Suprapubic skin (tissue), 4 donors: Measurements from ENCODE around the gene KCTD21. TPM values are rescaled to one million over a fixed set of nuclear protein-coding genes. Genes with fewer than 3 reads are reported as not detected.

ENCODE experiments used
- DNase-seq, 2 donors: peaks; one replicate each; pipeline ENCODE4 v3.0.0-alpha.2; 2019; ENCODE audit warnings: low spot score in 2 of 2
- H3K27ac ChIP-seq: fragments of 200-600 bp; sonication (generic); one replicate; pipeline ENCODE4 v1.5.1; 2019
- H3K27me3 ChIP-seq: fragments of 200-600 bp; sonication (generic); one replicate; pipeline ENCODE4 v1.5.1; 2019
- H3K36me3 ChIP-seq: fragments of 200-600 bp; sonication (generic); one replicate; pipeline ENCODE4 v1.5.1; 2019
- H3K4me1 ChIP-seq: fragments of 200-600 bp; sonication (generic); one replicate; pipeline ENCODE4 v1.5.1; 2019
- H3K4me3 ChIP-seq: fragments of 200-600 bp; sonication (generic); one replicate; pipeline ENCODE4 v1.5.1; 2019; ENCODE audit warnings: mild to moderate bottlenecking
- H3K9me3 ChIP-seq: fragments of 200-600 bp; sonication (generic); one replicate; pipeline ENCODE4 v1.5.1; 2019
- EP300 ChIP-seq: sonication (generic); formaldehyde crosslinking; IDR thresholded peaks from one replicate; pipeline ENCODE4 v1.6.1; 2017; ENCODE audit warnings: antibody characterized with exemption
- POLR2A ChIP-seq, 2 donors: fragments of 450-650 bp; IDR thresholded peaks; one replicate each; pipeline ENCODE4 v1.6.1; 2017; ENCODE audit warnings: antibody characterized with exemption in 2 of 2, mild to moderate bottlenecking in 2 of 2, moderate library complexity in 2 of 2
- POLR2AphosphoS5 ChIP-seq, 3 donors: sonication (generic); formaldehyde crosslinking; IDR thresholded peaks; one replicate each; pipeline ENCODE4 v1.6.1; 2017; ENCODE audit warnings: antibody characterized with exemption in 3 of 3
- WGBS: methylation state at CpG from one replicate; pipeline ENCODE4 v1.1.5; 2018; 5-methylcytosine and 5-hydroxymethylcytosine counted together
- total RNA-seq, 4 donors: library from RNA; depleted of rRNA; stranded (reverse); fragments of >200 nt; gene quantifications; one replicate each; pipeline ENCODE4 v1.1.0, GENCODE V29; 2016
- TF ChIP-seq, protein P1 (sequence below), 2 donors: fragments of 200-600 bp in 1 of 2; fragments of 450-650 bp in 1 of 2; sonication (generic) in 1 of 2; IDR thresholded peaks; one replicate each; pipeline ENCODE4 v1.5.1; 2016 to 2019; ENCODE audit warnings: antibody characterized with exemption in 2 of 2, mild to moderate bottlenecking in 1 of 2, moderate library complexity in 1 of 2

Gene KCTD21
- total RNA-seq, 4 donors from 2014 or later, result 3.6 to 11.1 (median 4.3) TPM

DNA sequence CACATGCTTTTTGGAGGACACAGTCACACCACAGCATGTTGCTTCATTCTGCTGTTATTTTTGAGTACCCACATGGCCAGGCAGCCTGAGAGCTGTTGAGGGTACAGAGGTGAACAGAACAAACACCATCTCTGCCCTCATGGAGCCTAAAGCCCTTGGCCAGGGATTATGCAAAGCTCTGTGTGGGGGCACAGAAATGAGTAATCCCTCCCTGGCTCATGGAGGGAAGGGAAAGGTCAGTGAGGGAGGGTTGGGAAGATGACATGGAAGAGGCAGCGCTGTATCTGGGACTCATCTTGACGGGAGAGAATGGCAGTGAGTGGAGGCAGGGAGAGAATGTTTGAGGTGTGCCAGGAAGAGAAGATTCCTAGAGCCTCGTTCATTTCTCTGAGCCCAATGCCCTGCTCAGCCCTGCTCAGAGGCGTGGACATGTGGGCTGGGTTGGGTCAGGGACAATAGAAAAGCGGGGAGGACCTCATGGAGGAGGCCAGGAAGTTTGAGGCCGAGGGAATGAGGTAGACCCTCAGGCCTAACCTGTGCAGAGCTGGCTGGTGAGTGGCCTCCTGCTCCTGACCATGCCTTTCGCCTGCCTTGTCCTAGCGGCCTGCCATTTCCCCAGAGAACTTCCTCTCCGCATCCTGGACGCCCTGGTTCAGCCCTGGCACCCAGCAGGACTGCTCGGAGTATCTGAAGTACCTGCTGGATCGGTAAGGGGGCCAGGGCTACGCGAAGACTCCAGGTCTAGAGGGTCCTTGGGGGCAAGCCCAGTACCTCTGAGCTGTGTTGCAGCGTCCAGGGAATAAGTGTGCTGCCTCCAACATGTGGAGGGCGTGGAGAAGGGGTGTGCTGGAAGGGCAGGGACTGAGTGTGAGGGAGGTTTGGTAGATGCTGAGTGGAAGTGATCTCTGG, 20.1 kb upstream of the KCTD21 start:
- TF ChIP-seq POLR2AphosphoS5 (IDR thresholded peaks at IDR 0.05) (no peak), POLR2A (IDR thresholded peaks at IDR 0.05) (no peak), EP300 (no peak)
- TF ChIP-seq, protein P1, sequence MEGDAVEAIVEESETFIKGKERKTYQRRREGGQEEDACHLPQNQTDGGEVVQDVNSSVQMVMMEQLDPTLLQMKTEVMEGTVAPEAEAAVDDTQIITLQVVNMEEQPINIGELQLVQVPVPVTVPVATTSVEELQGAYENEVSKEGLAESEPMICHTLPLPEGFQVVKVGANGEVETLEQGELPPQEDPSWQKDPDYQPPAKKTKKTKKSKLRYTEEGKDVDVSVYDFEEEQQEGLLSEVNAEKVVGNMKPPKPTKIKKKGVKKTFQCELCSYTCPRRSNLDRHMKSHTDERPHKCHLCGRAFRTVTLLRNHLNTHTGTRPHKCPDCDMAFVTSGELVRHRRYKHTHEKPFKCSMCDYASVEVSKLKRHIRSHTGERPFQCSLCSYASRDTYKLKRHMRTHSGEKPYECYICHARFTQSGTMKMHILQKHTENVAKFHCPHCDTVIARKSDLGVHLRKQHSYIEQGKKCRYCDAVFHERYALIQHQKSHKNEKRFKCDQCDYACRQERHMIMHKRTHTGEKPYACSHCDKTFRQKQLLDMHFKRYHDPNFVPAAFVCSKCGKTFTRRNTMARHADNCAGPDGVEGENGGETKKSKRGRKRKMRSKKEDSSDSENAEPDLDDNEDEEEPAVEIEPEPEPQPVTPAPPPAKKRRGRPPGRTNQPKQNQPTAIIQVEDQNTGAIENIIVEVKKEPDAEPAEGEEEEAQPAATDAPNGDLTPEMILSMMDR (IDR thresholded peaks at IDR 0.05), result no peak
- no peaks in the 10 kb centered on the region for H3K27me3 ChIP-seq
- H3K9me3 ChIP-seq, result no peaks in the 10 kb centered on the region
- no peak overlapping the region for H3K27ac ChIP-seq
- DNase-seq, result no peak
- peaks cover 20% of the 10 kb centered on the region for H3K36me3 ChIP-seq
- 81% methylated on average over 11 of the region's 16 CpGs for WGBS
- H3K4me3 ChIP-seq, result no peak overlapping the region
- H3K4me1 ChIP-seq, result no peaks in the 10 kb centered on the region

DNA sequence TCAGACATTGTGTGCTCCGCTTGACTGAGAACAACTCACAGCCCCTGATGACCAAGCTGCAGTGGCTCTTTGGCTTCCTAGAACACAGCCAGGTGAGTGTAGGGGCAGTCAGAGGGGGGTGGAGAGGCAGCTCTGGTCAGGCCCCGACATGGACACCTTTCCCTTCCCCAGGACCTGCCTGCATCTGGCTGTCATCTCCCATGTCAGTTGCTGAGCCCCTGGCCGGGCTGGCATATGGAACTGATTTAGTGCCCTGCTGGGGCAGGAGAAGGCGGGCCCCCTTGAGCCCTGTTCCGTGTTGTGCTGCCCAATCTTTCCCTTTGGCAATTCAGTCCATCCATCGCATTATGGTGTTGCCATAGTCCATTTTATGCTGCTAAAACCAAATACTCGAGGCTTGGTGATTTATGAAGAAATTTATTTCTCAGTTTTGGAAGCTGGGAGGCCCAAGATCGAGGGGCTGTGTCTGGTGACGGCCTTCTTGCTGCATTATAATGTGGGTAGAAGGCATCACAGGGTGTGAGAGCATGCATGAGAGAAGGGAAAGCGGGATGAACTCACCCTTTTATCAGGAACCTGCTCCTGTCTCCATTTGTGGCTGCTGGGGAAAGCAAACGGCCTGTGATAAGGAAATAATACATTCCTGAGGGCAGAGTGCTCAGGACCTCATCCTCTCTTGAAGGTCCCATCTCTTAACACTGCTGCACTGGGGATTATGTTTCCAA, 19.3 kb upstream of the KCTD21 start:
- H3K9me3 ChIP-seq, result no peaks in the 10 kb centered on the region
- TF ChIP-seq, protein P1 (IDR thresholded peaks at IDR 0.05), result no peak
- H3K27me3 ChIP-seq, result no peaks in the 10 kb centered on the region
- WGBS, result 87% methylated on average over 10 of the region's 11 CpGs
- DNase-seq, result no peak
- no peak overlapping the region for H3K27ac ChIP-seq
- H3K4me1 ChIP-seq, result no peaks in the 10 kb centered on the region
- H3K4me3 ChIP-seq, result no peak overlapping the region
- peaks cover 20% of the 10 kb centered on the region for H3K36me3 ChIP-seq

DNA sequence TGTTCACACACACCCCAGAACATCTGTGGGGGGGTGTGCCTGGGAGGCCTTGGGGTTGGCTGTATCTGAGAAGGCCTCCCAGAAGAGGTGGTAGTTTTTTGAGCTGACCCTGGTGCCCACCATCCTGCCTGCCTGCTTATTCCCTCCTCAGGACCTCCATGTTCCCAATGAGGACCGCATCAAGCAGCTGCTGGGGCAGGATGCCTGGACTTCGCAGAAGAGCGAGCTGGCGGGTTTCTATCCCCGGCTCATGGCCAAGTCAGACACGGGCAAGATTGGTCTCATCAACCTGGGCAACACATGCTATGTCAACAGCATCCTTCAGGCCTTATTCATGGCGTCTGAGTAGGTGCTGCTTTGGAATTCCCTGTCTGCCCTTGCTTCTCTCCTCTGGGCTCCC, 17.3 kb upstream of the KCTD21 start:
- Histone ChIP-seq H3K27me3 (no peaks in the 10 kb centered on the region), H3K27ac (no peak overlapping the region), H3K4me3 (no peak overlapping the region), H3K9me3 (no peaks in the 10 kb centered on the region), H3K4me1 (no peaks in the 10 kb centered on the region), H3K36me3 (peaks cover 26% of the 10 kb centered on the region)
- TF ChIP-seq POLR2AphosphoS5 (IDR thresholded peaks at IDR 0.05) (no peak), POLR2A (IDR thresholded peaks at IDR 0.05) (no peak), EP300 (no peak)
- TF ChIP-seq, protein P1 (IDR thresholded peaks at IDR 0.05), result no peak
- no peak for DNase-seq
- 93% methylated on average over 3 of the region's 7 CpGs for WGBS

DNA sequence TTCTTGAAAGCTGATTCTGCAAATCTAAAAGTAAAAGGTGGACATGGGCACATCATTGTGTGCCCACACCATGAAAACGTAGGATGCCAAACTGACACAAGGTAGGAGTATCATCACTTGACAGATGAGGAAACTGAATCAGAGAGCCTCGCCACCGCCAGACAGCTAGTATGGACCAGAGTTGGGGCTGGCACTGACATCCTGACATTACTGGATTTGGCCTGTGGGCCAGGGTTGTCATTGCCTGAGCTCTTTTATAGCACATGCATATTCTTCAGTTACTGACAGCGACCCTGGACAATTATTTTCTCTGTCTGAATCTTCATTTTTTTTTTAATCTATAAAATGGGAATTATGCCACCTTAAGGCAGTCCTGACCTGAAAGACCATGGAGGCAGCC, 16.8 kb upstream of the KCTD21 start:
- no peak for DNase-seq
- Histone ChIP-seq H3K4me1 (no peaks in the 10 kb centered on the region), H3K36me3 (peaks cover 27% of the 10 kb centered on the region), H3K4me3 (no peak overlapping the region), H3K27ac (no peak overlapping the region), H3K9me3 (no peaks in the 10 kb centered on the region), H3K27me3 (no peaks in the 10 kb centered on the region)
- 93% methylated on average over 4 of the region's 4 CpGs for WGBS
- TF ChIP-seq EP300 (no peak), POLR2A (IDR thresholded peaks at IDR 0.05) (no peak)

DNA sequence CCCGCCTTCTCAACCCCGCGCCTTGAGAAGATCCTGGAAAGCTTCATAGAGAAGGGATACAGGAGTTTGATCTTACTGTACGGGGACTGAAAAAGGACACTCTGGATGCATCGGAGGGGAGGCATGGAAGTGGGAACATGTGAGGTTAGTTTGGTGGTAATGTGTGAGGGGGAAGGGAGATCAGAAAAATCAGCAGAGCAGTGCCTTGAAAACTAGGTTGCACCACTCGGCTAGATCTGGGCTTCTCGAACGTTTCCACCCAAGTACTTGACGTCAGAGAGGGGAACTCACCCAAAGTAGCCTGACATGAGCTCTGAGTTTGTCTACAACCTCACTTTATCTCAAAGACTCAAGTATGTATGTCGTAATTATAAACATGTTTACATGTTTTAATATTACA, 14.8 kb upstream of the KCTD21 start:
- TF ChIP-seq POLR2AphosphoS5 (IDR thresholded peaks at IDR 0.05), result no peak
- no peak for TF ChIP-seq EP300
- TF ChIP-seq, protein P1 (IDR thresholded peaks at IDR 0.05), result no peak
- no peak for TF ChIP-seq POLR2A (IDR thresholded peaks at IDR 0.05)
- 88% methylated on average over 10 of the region's 10 CpGs for WGBS
- Histone ChIP-seq H3K4me1 (no peaks in the 10 kb centered on the region), H3K9me3 (no peaks in the 10 kb centered on the region), H3K27ac (no peak overlapping the region), H3K4me3 (no peak overlapping the region), H3K36me3 (peaks cover 15% of the 10 kb centered on the region), H3K27me3 (no peaks in the 10 kb centered on the region)
- no peak for DNase-seq
